ENCODE data around the gene POLL. TPM values are rescaled to one million over a fixed set of nuclear protein-coding genes. Genes with fewer than 3 reads are reported as not detected.

The POLL gene
- total RNA-seq, 1 donor from 2014 or later = 36.9 TPM

- no peak for ATAC-seq
- TF ChIP-seq, protein P1, sequence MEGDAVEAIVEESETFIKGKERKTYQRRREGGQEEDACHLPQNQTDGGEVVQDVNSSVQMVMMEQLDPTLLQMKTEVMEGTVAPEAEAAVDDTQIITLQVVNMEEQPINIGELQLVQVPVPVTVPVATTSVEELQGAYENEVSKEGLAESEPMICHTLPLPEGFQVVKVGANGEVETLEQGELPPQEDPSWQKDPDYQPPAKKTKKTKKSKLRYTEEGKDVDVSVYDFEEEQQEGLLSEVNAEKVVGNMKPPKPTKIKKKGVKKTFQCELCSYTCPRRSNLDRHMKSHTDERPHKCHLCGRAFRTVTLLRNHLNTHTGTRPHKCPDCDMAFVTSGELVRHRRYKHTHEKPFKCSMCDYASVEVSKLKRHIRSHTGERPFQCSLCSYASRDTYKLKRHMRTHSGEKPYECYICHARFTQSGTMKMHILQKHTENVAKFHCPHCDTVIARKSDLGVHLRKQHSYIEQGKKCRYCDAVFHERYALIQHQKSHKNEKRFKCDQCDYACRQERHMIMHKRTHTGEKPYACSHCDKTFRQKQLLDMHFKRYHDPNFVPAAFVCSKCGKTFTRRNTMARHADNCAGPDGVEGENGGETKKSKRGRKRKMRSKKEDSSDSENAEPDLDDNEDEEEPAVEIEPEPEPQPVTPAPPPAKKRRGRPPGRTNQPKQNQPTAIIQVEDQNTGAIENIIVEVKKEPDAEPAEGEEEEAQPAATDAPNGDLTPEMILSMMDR (IDR thresholded peaks at IDR 0.05) = no peak
- H3K36me3 ChIP-seq = peaks cover 57% of the 10 kb centered on the region
These were observed 9.1 kb downstream of the POLL start for GRCh38 chr10:101578803-101579515.

GRCh38 chr10:101578192-101578591 lies 9.9 kb downstream of the POLL start:
- TF ChIP-seq, protein P1 (IDR thresholded peaks at IDR 0.05) = no peak
- ATAC-seq (no peak), DNase-seq (no peak)
- H3K4me1 ChIP-seq = no peaks in the 10 kb centered on the region
- H3K27me3 ChIP-seq (ENCODE audit: low read depth) = no peaks in the 10 kb centered on the region
- H3K27ac ChIP-seq = no peak overlapping the region
- intact Hi-C loops (cut with DNase I) = no loop called here
- H3K36me3 ChIP-seq = peaks cover 51% of the 10 kb centered on the region
- peaks cover under 1% of the 10 kb centered on the region for H3K9me3 ChIP-seq
- no peak overlapping the region for H3K4me3 ChIP-seq

More at GRCh38 chr10:101578803-101579515, 9.1 kb downstream of the POLL start:
- Histone ChIP-seq H3K27ac (no peak overlapping the region), H3K4me1 (no peaks in the 10 kb centered on the region), H3K4me3 (no peak overlapping the region), H3K27me3 (ENCODE audit: low read depth) (no peaks in the 10 kb centered on the region), H3K9me3 (no peaks in the 10 kb centered on the region)
- intact Hi-C loops (cut with DNase I) = no loop called here
- DNase-seq = no peak

- no peak for DNase-seq
These were observed 10.8 kb downstream of the POLL start for GRCh38 chr10:101577121-101577871.

DNA sequence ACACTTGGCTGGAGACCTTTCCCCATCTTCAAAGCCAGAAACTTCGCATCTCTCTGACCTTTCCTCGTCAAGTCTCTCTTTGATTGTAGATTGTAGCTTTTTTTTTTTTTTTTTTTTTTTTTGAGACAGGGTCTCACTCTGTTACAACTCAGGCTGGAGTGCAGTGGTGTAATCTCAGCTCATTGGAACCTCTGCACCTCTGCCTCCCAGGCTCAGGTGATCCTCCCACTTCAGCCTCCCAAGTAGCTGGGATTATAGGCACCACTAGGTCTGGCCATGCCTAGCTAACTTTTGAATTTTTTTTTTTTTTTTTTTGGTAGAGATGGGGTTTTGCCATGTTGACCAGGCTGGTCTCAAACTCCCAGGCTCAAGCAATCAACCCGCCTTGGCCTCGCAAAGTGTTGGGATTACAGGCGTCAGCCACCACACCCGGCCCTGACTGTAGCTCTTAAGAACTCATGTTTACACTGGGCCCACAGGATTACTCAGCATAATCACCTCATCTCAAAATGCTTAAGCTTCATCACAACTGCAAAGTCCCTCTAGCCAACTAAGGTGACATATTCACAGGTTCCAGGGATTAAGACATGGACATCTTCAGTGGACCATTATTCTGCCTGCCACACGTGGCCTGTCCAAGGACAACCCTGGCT lies 11.7 kb downstream of the POLL start:
- TF ChIP-seq, protein P1 (IDR thresholded peaks at IDR 0.05) = no peak
- Histone ChIP-seq H3K27me3 (ENCODE audit: low read depth) (no peaks in the 10 kb centered on the region), H3K36me3 (peaks cover 34% of the 10 kb centered on the region), H3K4me1 (no peaks in the 10 kb centered on the region), H3K27ac (no peak overlapping the region), H3K9me3 (peaks cover 9% of the 10 kb centered on the region), H3K4me3 (no peak overlapping the region)
- ATAC-seq (no peak), DNase-seq (no peak)
- intact Hi-C loops (cut with DNase I) = no loop called here

More at GRCh38 chr10:101577121-101577871, 10.8 kb downstream of the POLL start:
- no peak overlapping the region for H3K27ac ChIP-seq
- H3K9me3 ChIP-seq = peaks cover 9% of the 10 kb centered on the region
- H3K27me3 ChIP-seq (ENCODE audit: low read depth) = no peaks in the 10 kb centered on the region
- TF ChIP-seq, protein P1 (IDR thresholded peaks at IDR 0.05) = no peak
- ATAC-seq = no peak
- no peaks in the 10 kb centered on the region for H3K4me1 ChIP-seq
- H3K4me3 ChIP-seq = no peak overlapping the region
- peaks cover 42% of the 10 kb centered on the region for H3K36me3 ChIP-seq
- intact Hi-C loops (cut with DNase I) = no loop called here

DNA sequence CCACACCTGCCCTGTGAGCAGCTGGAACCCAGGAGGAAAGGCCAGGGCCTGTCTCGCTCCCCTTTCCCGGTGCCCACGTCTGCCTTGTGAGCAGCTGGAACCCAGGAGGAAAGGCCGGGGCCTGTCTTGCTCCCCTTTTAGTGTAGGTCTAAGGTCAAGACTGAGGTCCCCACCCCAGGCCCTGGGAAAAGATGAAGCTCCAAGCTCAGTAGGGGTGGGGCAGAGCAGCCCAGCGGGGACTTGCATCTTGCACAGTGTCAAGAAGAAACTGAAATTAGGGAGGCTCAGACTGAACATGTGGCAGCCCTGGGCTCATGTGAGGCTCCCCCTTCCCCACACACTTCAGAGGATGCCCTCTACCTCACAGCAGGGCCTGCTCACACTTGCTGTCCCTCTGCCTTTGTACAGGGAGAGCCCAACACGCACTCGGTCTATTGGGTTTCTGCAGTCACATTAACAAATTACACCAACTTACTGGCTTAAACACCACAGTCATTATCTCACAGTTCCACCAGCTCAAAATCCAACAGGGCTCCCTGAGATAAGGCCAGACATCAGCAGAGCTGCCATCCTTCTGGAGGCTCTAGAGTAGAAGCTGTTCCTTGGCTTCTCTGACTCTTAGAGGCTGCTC lies 12.4 kb downstream of the POLL start:
- no peak for DNase-seq
- Histone ChIP-seq H3K27me3 (ENCODE audit: low read depth) (no peaks in the 10 kb centered on the region), H3K4me1 (peaks cover 4% of the 10 kb centered on the region), H3K9me3 (peaks cover 9% of the 10 kb centered on the region), H3K36me3 (peaks cover 31% of the 10 kb centered on the region), H3K27ac (no peak overlapping the region), H3K4me3 (no peak overlapping the region)
- intact Hi-C loops (cut with DNase I) = no loop called here
- ATAC-seq = no peak
- TF ChIP-seq, protein P1 (IDR thresholded peaks at IDR 0.05) = no peak

All from lower lobe of right lung (tissue), 2 donors.